Central memory CD8-positive, alpha-beta T cell (primary cell): ENCODE data around the gene SUGCT.
"Not testable (repeated sequence)": the region's sequence is repeated elsewhere in the genome, so short reads cannot be mapped to it uniquely, and the experiment has no call there.

ENCODE experiments used
- ATAC-seq: fragments of 150-1000 bp; cut with Tn5 transposase; replicated peaks from 2 replicates; pipeline ENCODE4 v1.10.0; 2022; ENCODE audit warnings: mild to moderate bottlenecking, moderate FRiP score, moderate number of reproducible peaks; ENCODE audit not compliant: poor library complexity, severe bottlenecking; ENCODE audit errors: extremely low read depth
- DNase-seq, 2 donors: peaks; one replicate each; pipeline ENCODE4 v3.0.0; 2021; ENCODE audit warnings: low spot score in 2 of 2
- H3K27ac Mint-ChIP-seq: one replicate; pipeline ENCODE4 v1.8.0; 2022; ENCODE audit warnings: low read depth, mild to moderate bottlenecking, moderate library complexity, mixed read lengths
- H3K27me3 Mint-ChIP-seq: one replicate; pipeline ENCODE4 v1.8.0; 2022; ENCODE audit warnings: mixed read lengths
- H3K36me3 Mint-ChIP-seq: one replicate; pipeline ENCODE4 v1.8.0; 2022; ENCODE audit warnings: mild to moderate bottlenecking, moderate library complexity, mixed read lengths; ENCODE audit not compliant: insufficient read depth
- H3K4me1 Mint-ChIP-seq: one replicate; pipeline ENCODE4 v1.8.0; 2022; ENCODE audit warnings: mixed read lengths
- H3K4me3 Mint-ChIP-seq: one replicate; pipeline ENCODE4 v1.8.0; 2022; ENCODE audit warnings: mild to moderate bottlenecking, moderate library complexity, mixed read lengths
- H3K9me3 Mint-ChIP-seq: one replicate; pipeline ENCODE4 v1.8.0; 2022; ENCODE audit warnings: mixed read lengths

SUGCT gene

DNA sequence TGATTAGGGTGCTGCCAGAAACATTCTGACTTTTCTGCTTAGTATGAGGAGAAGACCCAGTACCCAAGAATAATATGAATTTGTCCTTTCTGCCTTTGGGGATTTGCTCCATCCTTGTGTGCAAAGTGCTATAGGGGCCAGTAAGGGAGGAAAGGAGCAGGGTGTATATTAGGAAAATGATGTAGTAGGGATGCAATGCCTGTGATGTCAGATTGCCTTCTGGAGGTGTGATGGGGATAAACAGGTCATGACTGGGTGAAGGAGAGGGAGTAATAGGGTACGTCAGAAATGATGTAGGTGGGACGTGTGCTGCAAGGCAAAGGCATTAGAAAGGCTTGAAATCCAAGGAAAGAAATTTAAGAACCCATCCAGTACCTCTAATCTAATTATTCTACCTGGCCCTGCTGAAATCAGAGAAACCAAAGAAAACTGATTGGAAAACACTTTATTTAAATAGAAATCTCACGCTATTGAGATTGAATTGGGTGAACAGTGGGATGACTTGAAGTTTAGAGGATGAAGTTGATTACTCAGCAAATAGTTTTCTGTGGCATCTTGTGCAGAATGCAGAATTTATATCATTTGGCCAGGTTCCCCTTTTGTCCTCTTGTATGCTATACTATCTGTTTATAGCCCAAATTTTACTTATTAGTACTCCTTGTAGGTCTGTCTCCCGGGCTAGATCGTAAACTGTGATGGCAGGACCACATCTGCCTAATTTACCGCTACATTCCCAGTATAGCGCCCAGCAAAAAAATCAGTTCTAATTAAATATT, 503.9 kb downstream of the SUGCT start:
- no peaks in the 10 kb centered on the region for H3K36me3 Mint-ChIP-seq
- H3K27ac Mint-ChIP-seq: no peak overlapping the region
- H3K9me3 Mint-ChIP-seq: peaks cover 9% of the 10 kb centered on the region
- DNase-seq: no peak
- no peak overlapping the region for H3K4me3 Mint-ChIP-seq
- no peaks in the 10 kb centered on the region for H3K27me3 Mint-ChIP-seq
- no peak for ATAC-seq
- H3K4me1 Mint-ChIP-seq: no peaks in the 10 kb centered on the region

DNA sequence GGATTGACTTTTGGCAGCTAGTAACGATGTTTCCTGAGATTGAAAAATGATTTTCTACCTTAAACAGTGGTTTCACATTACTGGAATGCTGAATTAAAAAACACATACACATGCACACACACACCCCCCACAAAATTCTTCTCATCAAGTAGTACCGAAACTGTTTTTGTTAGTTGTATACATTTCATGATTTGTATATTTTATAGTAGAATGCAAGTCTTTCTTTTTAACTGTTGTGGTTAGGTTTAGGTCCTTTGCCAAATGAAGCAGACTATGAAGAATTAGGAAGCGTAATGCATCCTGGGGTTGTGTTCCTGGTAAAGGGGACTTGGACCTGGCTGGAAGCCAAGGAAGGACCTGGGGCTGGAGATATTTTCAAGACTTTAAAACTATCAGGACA, 505.8 kb downstream of the SUGCT start:
- H3K4me3 Mint-ChIP-seq: no peak overlapping the region
- DNase-seq (no peak), ATAC-seq (no peak)
- no peaks in the 10 kb centered on the region for H3K36me3 Mint-ChIP-seq
- peaks cover 22% of the 10 kb centered on the region for H3K9me3 Mint-ChIP-seq
- no peaks in the 10 kb centered on the region for H3K27me3 Mint-ChIP-seq
- no peak overlapping the region for H3K27ac Mint-ChIP-seq
- H3K4me1 Mint-ChIP-seq: no peaks in the 10 kb centered on the region

GRCh38 chr7:40641701-40642100, 506.9 kb downstream of the SUGCT start:
- DNase-seq: no peak
- no peak for ATAC-seq
- Mint-ChIP-seq H3K4me1 (no peaks in the 10 kb centered on the region), H3K9me3 (peaks cover 29% of the 10 kb centered on the region), H3K36me3 (no peaks in the 10 kb centered on the region), H3K4me3 (no peak overlapping the region), H3K27me3 (no peaks in the 10 kb centered on the region), H3K27ac (no peak overlapping the region)

GRCh38 chr7:40643664-40644063, 508.9 kb downstream of the SUGCT start:
- no peak overlapping the region for H3K4me3 Mint-ChIP-seq

GRCh38 chr7:40644454-40645188, 509.8 kb downstream of the SUGCT start:
- Mint-ChIP-seq H3K36me3 (peaks cover 2% of the 10 kb centered on the region), H3K27me3 (no peaks in the 10 kb centered on the region), H3K4me3 (no peak overlapping the region), H3K4me1 (no peaks in the 10 kb centered on the region), H3K27ac (no peak overlapping the region), H3K9me3 (peaks cover 31% of the 10 kb centered on the region)
- ATAC-seq (no peak), DNase-seq (no peak)

More at GRCh38 chr7:40643664-40644063, 508.9 kb downstream of the SUGCT start:
- no peak overlapping the region for H3K27ac Mint-ChIP-seq
- H3K36me3 Mint-ChIP-seq: peaks cover 2% of the 10 kb centered on the region
- H3K9me3 Mint-ChIP-seq: peaks cover 31% of the 10 kb centered on the region
- H3K4me1 Mint-ChIP-seq: no peaks in the 10 kb centered on the region
- ATAC-seq (no peak), DNase-seq (no peak)
- no peaks in the 10 kb centered on the region for H3K27me3 Mint-ChIP-seq

DNA sequence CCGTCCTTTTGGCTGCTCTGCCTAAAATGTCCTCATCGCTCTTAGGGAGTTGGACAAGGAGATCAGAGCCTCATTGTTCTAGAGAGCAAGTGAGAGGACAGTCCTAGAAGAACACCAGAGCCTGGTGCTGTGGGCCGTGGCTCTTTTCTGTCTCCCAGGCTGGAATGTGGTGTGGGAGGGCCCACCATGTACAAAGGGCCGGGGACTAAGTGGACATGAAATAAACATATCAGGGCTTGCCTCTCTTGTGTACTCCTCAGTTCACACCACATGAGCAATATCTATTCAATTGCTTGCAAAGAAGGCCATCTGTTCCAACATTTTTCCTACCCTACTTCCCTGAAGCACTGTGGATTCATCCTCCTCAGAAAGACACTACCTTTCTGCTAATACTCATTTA, 510.4 kb downstream of the SUGCT start:
- no peak for ATAC-seq
- H3K4me3 Mint-ChIP-seq: no peak overlapping the region

GRCh38 chr7:40646717-40647116, 511.9 kb downstream of the SUGCT start:
- Mint-ChIP-seq H3K4me1 (no peaks in the 10 kb centered on the region), H3K9me3 (peaks cover 41% of the 10 kb centered on the region), H3K27me3 (no peaks in the 10 kb centered on the region)

More for the DNA sequence above, 510.4 kb downstream of the SUGCT start:
- H3K4me1 Mint-ChIP-seq: no peaks in the 10 kb centered on the region
- peaks cover 2% of the 10 kb centered on the region for H3K36me3 Mint-ChIP-seq
- H3K9me3 Mint-ChIP-seq: peaks cover 31% of the 10 kb centered on the region
- no peak for DNase-seq
- no peaks in the 10 kb centered on the region for H3K27me3 Mint-ChIP-seq
- H3K27ac Mint-ChIP-seq: no peak overlapping the region

GRCh38 chr7:40647719-40648118, 512.9 kb downstream of the SUGCT start:
- DNase-seq (no peak), ATAC-seq (no peak)
- no peak overlapping the region for H3K27ac Mint-ChIP-seq
- no peaks in the 10 kb centered on the region for H3K4me1 Mint-ChIP-seq
- H3K9me3 Mint-ChIP-seq: peaks cover 42% of the 10 kb centered on the region
- no peaks in the 10 kb centered on the region for H3K27me3 Mint-ChIP-seq
- H3K4me3 Mint-ChIP-seq: no peak overlapping the region
- H3K36me3 Mint-ChIP-seq: peaks cover 2% of the 10 kb centered on the region

More at GRCh38 chr7:40646717-40647116, 511.9 kb downstream of the SUGCT start:
- H3K27ac Mint-ChIP-seq: no peak overlapping the region
- ATAC-seq: no peak
- no peak for DNase-seq
- H3K4me3 Mint-ChIP-seq: no peak overlapping the region
- peaks cover 2% of the 10 kb centered on the region for H3K36me3 Mint-ChIP-seq

GRCh38 chr7:40649247-40649646, 514.4 kb downstream of the SUGCT start:
- Mint-ChIP-seq H3K9me3 (peaks cover 41% of the 10 kb centered on the region), H3K27me3 (no peaks in the 10 kb centered on the region), H3K27ac (no peak overlapping the region), H3K36me3 (peaks cover 2% of the 10 kb centered on the region), H3K4me1 (no peaks in the 10 kb centered on the region), H3K4me3 (no peak overlapping the region)
- no peak for ATAC-seq
- no peak for DNase-seq

GRCh38 chr7:40650903-40651302, 516.1 kb downstream of the SUGCT start:
- not testable (repeated sequence) for H3K27ac Mint-ChIP-seq, H3K4me3 Mint-ChIP-seq, ATAC-seq, H3K4me1 Mint-ChIP-seq, H3K27me3 Mint-ChIP-seq, H3K36me3 Mint-ChIP-seq, DNase-seq
- H3K9me3 Mint-ChIP-seq: peaks cover 30% of the 10 kb centered on the region

DNA sequence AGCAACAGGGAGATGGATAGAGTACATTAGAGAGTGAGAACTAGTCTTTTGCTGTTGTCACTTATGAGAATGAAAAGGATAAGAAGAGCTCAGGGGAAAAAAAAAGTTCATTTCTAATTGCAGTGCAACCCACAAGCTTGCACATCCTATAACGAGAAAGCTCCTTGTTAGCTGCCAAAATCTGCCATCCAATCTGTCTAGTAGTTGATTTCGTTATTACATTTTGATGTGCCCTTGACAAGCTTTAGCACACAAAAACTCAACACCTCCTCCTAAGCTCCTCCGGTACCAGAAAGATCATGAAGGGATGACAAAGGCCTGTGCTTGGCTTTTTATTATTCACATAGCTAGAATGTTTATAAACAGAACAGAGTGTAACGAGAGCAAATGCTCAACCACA, 519.4 kb downstream of the SUGCT start:
- Mint-ChIP-seq H3K4me1 (no peaks in the 10 kb centered on the region), H3K27me3 (no peaks in the 10 kb centered on the region), H3K36me3 (no peaks in the 10 kb centered on the region), H3K27ac (no peak overlapping the region), H3K9me3 (peaks cover 25% of the 10 kb centered on the region), H3K4me3 (no peak overlapping the region)
- ATAC-seq (no peak), DNase-seq (no peak)

DNA sequence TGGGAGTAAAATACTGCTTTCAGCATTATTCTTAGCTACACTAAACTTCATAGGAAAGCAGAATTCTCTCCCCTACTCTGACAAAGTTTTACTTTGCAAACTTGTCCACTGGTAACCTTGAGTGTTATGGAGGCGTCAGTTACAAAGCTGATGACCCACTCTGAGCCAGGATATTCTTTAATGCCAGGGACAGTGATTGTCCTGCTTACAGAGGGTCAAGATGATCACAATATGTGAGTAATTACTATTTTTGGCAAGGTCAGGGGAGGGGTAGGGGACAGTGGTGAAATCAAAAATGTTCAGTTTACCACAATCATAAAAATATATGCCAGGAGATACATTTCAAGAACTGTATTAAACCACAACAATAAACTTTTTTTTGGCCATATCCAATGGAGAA, 520.6 kb downstream of the SUGCT start:
- H3K4me3 Mint-ChIP-seq: no peak overlapping the region
- no peaks in the 10 kb centered on the region for H3K36me3 Mint-ChIP-seq
- DNase-seq (no peak), ATAC-seq (no peak)
- no peaks in the 10 kb centered on the region for H3K4me1 Mint-ChIP-seq
- H3K27ac Mint-ChIP-seq: no peak overlapping the region
- H3K27me3 Mint-ChIP-seq: no peaks in the 10 kb centered on the region
- peaks cover 32% of the 10 kb centered on the region for H3K9me3 Mint-ChIP-seq

DNA sequence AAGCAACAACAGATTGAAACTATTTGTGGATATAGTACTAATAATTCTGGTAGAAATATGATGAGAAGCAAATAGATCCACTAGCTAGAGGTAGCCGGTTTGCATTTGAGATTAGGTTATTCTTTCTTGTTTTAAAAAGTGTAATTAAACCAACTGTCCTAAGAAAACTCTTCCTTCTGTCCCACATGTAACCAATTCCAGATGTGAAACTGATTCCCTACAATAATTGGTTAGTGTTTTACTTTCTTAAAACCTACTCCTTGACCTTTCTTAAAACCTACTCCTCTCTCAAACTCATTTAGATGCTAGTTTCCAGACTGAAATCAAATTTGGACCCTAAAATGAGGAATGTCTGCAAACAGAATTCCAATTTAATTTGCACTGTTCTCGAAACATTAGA, 521.5 kb downstream of the SUGCT start:
- Mint-ChIP-seq H3K9me3 (peaks cover 31% of the 10 kb centered on the region), H3K4me3 (no peak overlapping the region), H3K27me3 (no peaks in the 10 kb centered on the region), H3K36me3 (no peaks in the 10 kb centered on the region), H3K27ac (no peak overlapping the region), H3K4me1 (no peaks in the 10 kb centered on the region)
- ATAC-seq (no peak), DNase-seq (no peak)
